ENCODE results near the gene VPS9D1.

Gene VPS9D1

DNA sequence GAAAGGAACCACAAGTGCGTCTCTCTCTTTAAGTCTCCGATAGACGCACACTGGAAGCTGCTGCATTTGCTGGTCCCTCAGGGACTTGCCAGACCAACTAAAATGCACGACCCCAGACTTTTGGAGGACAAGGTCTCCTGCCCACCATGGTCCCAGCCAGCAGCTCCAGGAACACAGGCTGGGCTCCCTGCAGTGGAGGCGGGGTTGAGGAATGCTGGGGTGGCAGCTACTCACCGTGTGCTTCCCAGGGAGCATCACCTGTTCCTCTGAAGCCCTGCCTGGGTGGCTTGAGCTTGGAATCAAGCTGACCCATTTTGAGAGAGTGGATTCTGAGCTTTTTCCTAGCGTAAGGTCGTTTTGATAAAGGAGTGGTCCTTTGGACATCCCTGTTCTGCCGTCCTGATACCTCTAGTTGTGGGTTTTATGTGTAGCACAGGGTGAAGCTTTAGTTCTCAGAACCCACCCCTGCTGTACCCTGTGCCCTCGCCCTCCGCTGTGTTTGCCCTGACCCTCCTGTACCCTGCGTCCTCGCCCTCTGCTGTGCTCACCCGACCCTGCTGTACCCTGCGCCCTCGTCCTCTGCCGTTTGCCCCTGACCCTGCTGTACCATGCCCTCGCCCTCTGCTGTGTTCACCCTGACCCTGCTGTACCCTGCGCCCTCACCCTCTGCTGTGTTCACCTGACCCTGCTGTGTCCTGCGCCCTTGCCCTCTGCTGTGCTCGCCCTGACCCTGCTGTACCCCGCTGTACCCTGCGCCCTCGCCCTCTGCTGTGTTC is 11.6 kb upstream of the VPS9D1 start:
- DNase-seq = no peak

DNA sequence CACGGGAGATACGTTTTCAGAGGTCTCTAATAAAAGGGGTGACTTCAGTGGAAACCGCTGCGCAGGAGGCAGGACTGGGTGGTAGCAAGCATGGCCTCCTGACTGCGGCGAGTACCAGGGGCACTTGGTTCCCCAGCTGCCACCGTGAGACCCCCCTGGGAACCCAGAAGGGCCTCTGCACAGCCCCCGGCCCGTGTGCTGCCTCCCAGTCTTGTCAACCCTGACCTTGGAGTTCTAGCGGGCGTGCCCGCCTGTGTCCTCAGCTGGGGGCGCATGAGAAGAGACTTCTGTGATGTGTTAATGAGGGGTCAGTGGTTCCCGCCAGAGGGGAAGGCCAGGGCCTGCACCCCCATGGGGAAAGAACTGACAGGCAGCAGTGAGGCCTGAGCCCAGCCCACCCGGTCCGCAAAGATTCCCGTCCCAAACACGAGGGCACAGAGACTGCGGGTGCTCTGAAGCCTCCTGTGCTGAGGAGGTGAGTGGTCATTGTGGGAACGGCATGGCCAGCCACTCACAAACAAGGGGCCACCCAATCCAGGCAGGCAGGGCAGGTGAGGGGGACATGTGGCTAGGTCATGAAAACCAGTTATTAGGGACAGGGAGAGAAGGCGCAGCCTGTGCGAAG is 10.0 kb upstream of the VPS9D1 start:
- no peak for DNase-seq

DNA sequence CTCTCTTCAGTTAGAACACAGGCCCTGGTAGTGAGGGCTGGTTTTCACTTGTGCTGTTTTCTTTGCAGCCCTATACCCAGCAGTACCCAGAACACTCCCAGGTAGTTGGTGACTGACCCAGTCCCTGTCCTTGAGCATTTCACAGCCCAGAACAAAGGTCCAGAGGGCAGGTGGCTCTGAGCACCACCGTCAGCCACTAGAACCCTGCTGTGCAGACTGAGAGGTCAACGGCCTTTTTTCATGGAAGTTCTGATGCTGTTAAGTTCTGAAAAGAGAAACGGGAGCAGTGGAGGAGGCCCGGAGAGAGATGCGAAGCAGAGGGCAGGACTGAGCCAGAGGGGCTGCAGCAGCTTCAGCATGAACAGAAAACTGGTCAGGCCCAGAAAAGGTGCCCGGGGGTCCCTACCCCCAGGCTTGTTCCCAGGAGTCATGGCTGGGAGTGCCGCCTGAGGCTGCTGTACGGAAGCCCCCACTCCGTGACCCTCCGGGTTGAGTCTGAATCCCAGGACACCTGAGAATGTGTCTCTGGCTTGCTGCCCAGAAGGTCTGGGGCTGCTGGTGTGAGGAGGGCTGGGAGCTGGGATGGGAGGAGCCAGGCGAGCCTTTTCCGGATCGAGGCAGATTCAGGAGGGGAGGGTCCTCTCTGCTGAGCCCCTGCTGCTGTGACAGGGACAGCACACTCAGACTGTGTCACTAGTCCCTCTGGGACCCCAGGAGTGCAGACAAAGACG is 9.3 kb upstream of the VPS9D1 start:
- DNase-seq = no peak

- no peak for DNase-seq
Observed at GRCh38 chr16:89729293-89729692, 8.6 kb upstream of the VPS9D1 start.

- DNase-seq = no peak
Observed at GRCh38 chr16:89727406-89728120, 6.9 kb upstream of the VPS9D1 start.

DNA sequence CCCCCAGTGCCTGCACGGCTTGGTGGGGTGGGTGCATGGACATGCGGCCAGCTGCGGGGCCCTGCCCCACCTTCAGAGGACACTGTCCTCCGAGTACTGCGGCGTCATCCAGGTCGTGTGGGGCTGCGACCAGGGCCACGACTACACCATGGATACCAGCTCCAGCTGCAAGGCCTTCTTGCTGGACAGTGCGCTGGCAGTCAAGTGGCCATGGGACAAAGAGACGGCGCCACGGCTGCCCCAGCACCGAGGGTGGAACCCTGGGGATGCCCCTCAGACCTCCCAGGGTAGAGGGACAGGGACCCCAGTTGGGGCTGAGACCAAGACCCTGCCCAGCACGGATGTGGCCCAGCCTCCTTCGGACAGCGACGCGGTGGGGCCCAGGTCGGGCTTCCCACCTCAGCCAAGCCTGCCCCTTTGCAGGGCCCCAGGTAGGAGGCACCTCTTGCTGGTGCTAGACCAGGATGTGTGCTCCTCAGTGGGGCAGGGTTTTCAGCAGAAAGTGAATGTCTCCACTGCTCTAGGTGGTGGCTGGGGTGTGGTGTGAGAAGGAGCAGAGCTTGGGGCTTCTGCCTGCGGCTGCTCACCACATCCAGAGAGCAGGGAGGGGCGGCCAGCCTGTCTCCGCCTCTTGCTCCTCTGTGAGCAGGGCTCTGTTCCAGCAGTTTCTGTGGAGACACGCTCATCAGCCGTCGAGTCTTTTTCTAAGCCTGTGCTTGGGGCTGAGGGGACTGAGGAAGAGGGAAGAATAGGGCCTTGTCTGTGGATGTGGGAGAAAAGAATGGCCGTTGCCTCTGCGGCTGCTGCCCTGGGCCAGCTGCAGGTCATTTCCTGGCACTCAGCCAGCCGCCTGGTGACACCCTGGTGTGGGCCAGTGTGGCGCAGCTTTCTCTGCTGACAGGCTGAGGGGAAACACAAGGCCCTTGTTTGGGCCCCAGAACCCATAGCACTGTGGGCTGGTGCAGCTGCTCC is 2.9 kb upstream of the VPS9D1 start:
- DNase-seq = no peak

DNA sequence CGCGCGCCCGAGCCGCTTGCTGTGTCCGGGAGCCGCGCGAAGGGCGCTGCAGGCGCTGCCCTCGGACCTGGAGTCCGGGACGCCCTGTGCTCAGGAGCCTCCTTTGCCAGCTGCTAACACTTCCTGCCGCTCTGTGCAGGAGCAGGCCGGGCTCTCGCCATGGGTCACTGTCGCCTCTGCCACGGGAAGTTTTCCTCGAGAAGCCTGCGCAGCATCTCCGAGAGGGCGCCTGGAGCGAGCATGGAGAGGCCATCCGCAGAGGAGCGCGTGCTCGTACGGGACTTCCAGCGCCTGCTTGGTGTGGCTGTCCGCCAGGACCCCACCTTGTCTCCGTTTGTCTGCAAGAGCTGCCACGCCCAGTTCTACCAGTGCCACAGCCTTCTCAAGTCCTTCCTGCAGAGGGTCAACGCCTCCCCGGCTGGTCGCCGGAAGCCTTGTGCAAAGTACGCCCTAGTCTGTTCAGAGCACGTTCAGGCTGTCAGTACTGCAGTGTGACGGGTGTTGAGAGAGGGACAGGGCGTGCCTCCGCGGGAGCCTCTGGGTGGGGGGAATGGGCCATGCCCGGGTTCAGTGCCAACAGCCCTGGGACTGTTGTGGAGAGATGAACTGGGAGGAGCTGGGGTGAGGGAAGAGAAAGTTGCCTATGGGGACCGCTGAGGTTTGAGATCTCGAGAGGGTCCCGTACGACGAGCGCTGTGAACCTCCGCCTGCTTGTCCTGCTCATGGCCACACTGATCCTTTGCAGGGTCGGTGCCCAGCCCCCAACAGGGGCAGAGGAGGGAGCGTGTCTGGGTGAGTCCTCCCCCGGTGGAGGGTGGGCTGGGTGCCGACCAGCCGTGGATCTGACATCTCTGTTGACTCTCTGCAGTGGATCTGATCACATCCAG is 1.9 kb upstream of the VPS9D1 start:
- no peak for DNase-seq

GRCh38 chr16:89721546-89722391 is 1.1 kb upstream of the VPS9D1 start:
- DNase-seq = peak; percentile 11

GRCh38 chr16:89720551-89720812 is 216 bp downstream of the VPS9D1 start:
- no peak for DNase-seq

DNA sequence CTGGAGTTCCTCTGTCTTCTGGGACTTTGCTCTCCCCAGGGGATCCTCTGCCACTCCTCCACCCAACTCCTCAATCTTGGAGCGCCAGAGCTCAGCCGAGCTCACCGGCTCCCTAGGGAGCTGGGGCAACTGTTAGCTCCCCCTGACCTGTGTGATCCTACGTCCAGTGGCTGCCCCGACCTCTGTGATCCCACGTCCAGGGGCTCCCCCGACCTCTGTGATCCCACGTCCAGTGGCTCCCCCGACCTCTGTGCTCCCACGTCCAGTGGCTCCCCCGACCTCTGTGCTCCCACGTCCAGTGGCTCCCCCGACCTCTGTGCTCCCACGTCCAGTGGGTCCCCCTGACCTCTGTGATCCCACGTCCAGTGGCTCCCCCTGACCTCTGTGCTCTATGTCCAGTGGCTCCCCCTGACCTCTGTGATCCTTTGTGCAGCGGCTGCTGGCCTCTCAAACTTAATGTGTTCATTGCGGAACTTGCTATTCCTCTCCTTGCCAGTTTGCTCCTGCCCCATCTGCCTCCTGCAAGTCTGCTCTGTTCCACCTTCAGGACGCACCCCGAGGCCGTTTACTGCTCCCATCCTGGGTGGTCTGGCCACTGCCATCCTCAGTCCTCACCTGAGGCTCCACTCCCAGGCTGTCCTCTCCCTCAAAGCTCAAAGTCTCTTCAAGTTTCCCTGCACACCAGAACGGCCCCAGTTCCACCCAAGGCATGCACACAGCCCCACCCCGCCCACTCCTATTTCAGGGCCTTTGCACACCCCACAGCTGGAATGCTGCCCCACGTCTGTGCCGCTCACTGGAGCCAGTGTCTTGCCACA is 2.8 kb downstream of the VPS9D1 start:
- DNase-seq = no peak

- no peak for DNase-seq
Observed at GRCh38 chr16:89716916-89717687, 3.6 kb downstream of the VPS9D1 start.

- no peak for DNase-seq
Observed at GRCh38 chr16:89716493-89716892, 4.2 kb downstream of the VPS9D1 start.

- no peak for DNase-seq
Observed at GRCh38 chr16:89712274-89712781, 8.4 kb downstream of the VPS9D1 start.

DNA sequence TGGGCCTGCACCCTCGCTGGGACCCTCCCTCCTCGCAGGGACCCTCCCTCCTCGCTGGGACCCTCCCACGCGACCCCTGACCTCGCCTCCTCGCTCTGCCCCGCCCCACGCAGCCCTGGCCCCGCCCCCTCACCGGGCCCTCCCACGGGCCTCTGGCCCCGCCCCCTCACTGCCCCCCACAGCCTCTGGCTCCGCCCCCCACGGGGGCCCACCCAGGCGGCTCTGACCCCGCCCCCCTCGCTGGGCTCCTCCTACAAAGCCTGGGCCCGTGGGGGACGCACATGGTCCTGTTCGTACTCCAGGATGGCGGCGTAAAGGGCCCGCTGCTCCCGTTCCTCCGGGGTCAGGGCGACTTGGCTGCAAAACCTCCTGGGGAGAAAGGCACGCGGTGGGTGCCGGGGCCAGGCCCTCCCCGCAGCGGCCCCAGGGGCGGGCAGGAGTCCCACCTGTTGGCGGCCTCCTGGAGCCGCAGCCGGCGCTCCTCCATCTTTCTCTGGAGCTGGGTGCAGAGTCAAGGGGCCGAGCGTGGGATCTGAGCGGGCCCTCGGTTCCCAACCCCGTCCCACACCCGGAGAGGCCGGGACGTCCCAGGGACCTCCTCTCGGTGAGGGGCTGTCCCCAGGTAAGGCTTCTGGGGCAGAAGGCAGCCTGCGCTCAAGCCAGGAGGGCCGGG is 9.0 kb downstream of the VPS9D1 start:
- no peak for DNase-seq

DNA sequence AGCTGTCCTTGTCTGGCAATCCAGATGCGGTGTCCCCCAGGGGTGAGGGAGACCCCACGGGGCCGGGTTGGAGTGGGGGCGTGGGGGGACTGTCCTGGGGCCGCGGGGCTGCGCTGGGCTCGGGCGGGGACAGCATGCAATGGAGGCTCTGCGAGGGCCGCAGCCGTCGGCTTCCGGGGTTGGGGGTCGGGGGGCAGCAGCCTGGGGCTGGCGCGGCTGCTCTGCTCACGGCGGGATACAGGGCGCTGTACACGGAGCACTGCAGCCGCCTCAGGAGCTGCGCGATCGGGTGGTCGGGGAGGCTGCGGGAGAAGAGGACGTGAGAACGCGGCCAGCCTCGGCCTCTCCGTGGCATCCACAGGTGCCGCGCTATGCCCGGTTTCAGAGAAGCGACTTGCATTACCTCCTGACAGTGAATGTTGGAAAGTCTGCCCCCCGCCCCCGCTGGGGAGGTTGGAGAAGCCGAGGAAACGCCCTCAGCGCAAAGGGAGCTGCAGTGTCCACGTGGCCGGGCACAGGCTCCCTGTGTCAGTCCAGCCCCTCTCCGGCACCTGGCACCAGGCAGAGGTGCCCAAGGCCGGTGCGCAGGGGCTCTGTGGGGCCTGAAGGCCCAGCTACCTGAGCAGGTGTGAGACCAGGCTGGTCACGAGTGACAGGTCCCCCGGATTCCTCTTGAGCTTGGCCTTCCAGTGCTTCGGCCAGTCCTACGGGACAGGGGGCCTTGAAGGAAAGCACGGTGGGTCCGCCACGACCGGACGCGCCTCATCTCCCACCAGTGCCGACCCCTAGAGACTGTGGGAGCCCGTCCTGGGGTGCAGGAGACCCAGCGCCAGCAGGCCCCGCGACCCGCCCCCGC is 9.8 kb downstream of the VPS9D1 start:
- DNase-seq = no peak

DNA sequence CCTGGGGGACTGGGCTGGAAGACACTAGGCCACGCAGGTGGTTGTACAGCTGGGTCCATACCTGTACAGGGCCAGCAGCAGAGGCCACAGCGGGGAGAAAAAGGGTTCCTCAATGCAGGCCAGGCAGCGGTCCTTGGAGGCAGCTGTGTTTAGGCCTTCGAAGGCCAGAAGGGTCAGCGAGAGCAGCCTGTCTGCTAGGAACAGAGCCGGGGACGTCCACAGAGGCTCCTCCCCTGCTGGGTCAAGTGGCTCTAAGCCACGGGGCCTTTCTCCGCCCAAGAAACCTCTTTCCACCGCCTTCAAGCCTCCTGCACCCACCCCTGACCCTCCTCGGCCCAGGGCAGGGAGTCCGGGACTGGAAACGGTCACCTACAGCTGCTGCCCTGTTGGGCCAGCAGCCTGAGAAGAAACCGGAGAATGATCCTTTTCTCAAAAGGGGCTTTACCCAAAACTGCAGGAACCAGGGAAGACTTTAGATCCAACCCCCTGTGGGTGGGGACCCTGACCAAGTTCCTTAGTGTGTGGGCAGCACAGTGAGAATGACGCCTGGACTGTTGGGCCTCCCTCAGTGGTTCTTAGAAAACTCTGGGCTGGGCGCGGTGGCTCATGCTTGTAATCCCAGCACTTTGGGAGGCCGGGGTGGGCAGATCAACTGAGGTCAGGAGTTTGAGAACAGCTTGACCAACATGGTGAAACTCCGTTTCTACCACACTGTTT is 10.8 kb downstream of the VPS9D1 start:
- DNase-seq = no peak
